ENCODE data around the gene SGSM1.

SGSM1 gene

DNA sequence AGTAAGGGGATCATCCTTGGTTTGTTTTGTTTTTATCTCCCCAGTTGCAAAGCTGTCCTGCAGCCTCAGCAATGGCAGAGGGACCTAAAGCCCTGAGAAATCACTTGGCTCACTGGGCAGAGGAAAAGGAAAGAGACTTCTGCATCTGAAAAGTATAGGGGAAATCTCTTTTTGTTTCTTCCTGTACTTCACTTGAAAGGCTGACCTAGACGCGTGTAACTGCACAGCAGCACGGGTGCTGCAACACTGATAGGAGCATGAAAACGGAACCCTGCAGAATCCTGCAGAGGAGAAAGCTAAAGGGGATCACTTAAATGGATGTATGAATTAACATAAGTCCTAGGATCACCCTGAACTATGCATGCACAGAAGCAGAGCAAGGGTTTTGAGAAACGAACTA is 29.5 kb upstream of the SGSM1 start:
- TF ChIP-seq, protein P1, sequence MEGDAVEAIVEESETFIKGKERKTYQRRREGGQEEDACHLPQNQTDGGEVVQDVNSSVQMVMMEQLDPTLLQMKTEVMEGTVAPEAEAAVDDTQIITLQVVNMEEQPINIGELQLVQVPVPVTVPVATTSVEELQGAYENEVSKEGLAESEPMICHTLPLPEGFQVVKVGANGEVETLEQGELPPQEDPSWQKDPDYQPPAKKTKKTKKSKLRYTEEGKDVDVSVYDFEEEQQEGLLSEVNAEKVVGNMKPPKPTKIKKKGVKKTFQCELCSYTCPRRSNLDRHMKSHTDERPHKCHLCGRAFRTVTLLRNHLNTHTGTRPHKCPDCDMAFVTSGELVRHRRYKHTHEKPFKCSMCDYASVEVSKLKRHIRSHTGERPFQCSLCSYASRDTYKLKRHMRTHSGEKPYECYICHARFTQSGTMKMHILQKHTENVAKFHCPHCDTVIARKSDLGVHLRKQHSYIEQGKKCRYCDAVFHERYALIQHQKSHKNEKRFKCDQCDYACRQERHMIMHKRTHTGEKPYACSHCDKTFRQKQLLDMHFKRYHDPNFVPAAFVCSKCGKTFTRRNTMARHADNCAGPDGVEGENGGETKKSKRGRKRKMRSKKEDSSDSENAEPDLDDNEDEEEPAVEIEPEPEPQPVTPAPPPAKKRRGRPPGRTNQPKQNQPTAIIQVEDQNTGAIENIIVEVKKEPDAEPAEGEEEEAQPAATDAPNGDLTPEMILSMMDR (IDR thresholded peaks at IDR 0.05), result no peak
- Mint-ChIP-seq H3K4me1 (no peaks in the 10 kb centered on the region), H3K27ac (no peak overlapping the region), H3K4me3 (no peak overlapping the region), H3K36me3 (ENCODE audit: low read depth) (no peaks in the 10 kb centered on the region), H3K27me3 (ENCODE audit: low read depth, poor library complexity) (peaks cover 9% of the 10 kb centered on the region), H3K9me3 (no peaks in the 10 kb centered on the region)
- no peak for DNase-seq

DNA sequence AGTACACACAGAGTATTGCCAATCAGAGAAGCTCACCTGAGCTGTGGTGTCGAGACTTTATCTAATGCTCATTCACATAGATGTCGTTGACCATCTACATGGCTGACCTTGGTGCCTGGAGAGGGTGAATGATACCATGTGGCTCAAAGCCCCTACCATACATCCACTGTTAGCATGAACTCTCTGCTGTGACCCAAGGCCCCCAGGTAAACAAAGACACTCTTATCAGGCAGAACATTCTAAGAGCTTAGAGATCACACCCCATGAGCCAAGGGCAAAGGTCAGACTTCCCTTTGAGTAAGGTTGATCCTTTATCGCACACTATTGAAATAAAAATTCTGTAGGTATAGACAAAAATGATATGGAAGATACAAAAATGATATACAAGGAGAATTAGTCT is 16.5 kb upstream of the SGSM1 start:
- TF ChIP-seq, protein P1 (IDR thresholded peaks at IDR 0.05), result no peak
- H3K4me3 Mint-ChIP-seq, result no peak overlapping the region
- no peaks in the 10 kb centered on the region for H3K9me3 Mint-ChIP-seq
- no peak for DNase-seq
- H3K27ac Mint-ChIP-seq, result no peak overlapping the region
- no peaks in the 10 kb centered on the region for H3K4me1 Mint-ChIP-seq
- H3K36me3 Mint-ChIP-seq (ENCODE audit: low read depth), result no peaks in the 10 kb centered on the region
- H3K27me3 Mint-ChIP-seq (ENCODE audit: low read depth, poor library complexity), result peaks cover 23% of the 10 kb centered on the region

DNA sequence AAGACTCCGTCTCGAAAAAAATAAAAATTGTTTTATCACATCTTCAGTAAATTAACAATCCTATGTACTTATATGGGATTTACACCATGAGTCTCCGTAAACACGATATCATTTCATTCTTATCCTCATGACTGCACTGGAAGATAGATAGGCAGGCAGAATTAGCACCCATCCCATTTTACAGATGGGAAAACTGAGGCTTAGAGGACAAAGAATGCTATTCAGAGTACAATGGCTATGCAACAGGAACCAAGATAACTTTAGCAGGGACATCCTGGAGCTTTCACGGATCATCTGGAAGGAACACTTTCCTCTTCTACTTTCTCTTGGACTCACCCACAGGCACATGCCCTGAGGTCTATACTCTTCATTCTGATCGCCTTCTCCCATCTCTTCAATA is 14.6 kb upstream of the SGSM1 start:
- H3K4me1 Mint-ChIP-seq, result no peaks in the 10 kb centered on the region
- H3K9me3 Mint-ChIP-seq, result no peaks in the 10 kb centered on the region
- H3K4me3 Mint-ChIP-seq, result no peak overlapping the region
- H3K27ac Mint-ChIP-seq, result no peak overlapping the region
- TF ChIP-seq, protein P1 (IDR thresholded peaks at IDR 0.05), result no peak
- no peaks in the 10 kb centered on the region for H3K36me3 Mint-ChIP-seq (ENCODE audit: low read depth)
- H3K27me3 Mint-ChIP-seq (ENCODE audit: low read depth, poor library complexity), result peaks cover 24% of the 10 kb centered on the region
- no peak for DNase-seq

DNA sequence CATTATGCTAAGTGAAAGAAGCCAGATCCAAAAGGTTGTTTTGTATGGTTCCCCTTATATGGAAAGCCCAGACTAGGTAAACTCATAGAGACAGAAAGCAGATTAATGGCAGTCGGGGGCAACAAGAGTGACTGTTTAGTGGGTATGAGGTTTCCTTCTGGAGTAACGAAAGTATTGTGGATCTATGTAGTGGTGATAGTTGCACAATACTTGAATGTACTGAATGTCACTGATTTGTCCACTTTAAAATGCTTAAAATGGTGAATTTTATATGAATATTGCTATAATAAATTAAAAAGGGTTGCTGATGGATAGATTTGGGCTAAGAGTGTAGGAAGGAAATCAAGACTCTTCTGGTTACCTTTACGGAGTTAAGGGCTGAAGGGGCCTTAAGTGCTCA is 10.0 kb upstream of the SGSM1 start:
- no peak overlapping the region for H3K4me3 Mint-ChIP-seq
- H3K27me3 Mint-ChIP-seq (ENCODE audit: low read depth, poor library complexity), result peaks cover 12% of the 10 kb centered on the region
- DNase-seq, result no peak
- no peaks in the 10 kb centered on the region for H3K4me1 Mint-ChIP-seq
- no peak overlapping the region for H3K27ac Mint-ChIP-seq
- no peaks in the 10 kb centered on the region for H3K9me3 Mint-ChIP-seq
- H3K36me3 Mint-ChIP-seq (ENCODE audit: low read depth), result no peaks in the 10 kb centered on the region
- TF ChIP-seq, protein P1 (IDR thresholded peaks at IDR 0.05), result no peak

DNA sequence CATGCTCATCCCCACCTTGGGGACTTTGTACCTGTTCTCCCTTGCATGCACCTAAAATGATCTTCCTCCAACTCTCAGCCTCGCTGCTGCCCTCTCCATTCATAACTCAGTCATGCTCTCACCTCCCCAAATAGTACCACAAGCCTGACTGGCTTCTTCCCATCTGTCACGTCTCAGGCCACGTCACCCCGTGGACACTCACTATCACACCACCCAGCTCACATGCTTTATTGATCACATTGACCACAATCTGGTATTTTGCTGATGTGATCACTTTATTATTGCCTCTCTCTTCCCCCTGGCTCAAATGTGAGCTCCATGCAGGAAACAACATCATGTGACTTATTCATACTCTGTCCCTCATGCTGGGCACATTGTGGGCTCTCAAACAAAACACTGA is 9.2 kb upstream of the SGSM1 start:
- H3K36me3 Mint-ChIP-seq (ENCODE audit: low read depth), result no peaks in the 10 kb centered on the region
- H3K4me3 Mint-ChIP-seq, result no peak overlapping the region
- no peak for DNase-seq
- H3K4me1 Mint-ChIP-seq, result no peaks in the 10 kb centered on the region
- peaks cover 12% of the 10 kb centered on the region for H3K27me3 Mint-ChIP-seq (ENCODE audit: low read depth, poor library complexity)
- no peak overlapping the region for H3K27ac Mint-ChIP-seq
- H3K9me3 Mint-ChIP-seq, result no peaks in the 10 kb centered on the region
- TF ChIP-seq, protein P1 (IDR thresholded peaks at IDR 0.05), result no peak

DNA sequence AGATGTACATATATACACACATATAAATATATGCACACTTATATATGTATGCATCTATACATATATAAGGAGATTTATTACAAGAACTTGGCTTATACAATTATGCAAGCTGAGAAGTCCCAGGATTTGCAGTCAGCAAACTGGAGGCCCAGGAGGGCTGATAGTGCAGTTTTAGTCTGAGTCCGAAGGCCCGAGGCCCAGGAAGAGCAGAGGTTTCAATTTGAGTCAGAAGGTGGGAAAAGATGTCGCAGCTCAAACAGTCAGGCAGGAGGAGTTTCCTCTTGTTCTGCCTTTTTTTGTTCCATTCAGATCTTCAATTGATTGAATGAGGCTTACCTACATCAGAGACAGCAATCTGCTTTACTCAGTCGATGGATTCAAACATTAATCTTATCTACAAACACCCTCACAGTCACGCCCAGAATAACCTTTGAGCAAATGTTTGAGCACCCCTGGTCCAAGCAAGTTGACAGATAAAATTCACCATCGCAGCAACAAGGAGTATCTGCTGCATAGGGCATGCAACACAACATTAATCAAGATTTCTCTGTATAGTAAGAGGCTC is 4.0 kb upstream of the SGSM1 start:
- TF ChIP-seq, protein P1 (IDR thresholded peaks at IDR 0.05), result no peak
- H3K36me3 Mint-ChIP-seq (ENCODE audit: low read depth), result no peaks in the 10 kb centered on the region
- H3K27ac Mint-ChIP-seq, result no peak overlapping the region

More for the DNA sequence above, 4.0 kb upstream of the SGSM1 start:
- H3K27me3 Mint-ChIP-seq (ENCODE audit: low read depth, poor library complexity), result peaks cover 19% of the 10 kb centered on the region
- H3K4me3 Mint-ChIP-seq, result no peak overlapping the region
- no peak for DNase-seq
- H3K9me3 Mint-ChIP-seq, result no peaks in the 10 kb centered on the region
- peaks cover under 1% of the 10 kb centered on the region for H3K4me1 Mint-ChIP-seq
